ENCODE results near the gene IMMP1L.

The IMMP1L gene

DNA sequence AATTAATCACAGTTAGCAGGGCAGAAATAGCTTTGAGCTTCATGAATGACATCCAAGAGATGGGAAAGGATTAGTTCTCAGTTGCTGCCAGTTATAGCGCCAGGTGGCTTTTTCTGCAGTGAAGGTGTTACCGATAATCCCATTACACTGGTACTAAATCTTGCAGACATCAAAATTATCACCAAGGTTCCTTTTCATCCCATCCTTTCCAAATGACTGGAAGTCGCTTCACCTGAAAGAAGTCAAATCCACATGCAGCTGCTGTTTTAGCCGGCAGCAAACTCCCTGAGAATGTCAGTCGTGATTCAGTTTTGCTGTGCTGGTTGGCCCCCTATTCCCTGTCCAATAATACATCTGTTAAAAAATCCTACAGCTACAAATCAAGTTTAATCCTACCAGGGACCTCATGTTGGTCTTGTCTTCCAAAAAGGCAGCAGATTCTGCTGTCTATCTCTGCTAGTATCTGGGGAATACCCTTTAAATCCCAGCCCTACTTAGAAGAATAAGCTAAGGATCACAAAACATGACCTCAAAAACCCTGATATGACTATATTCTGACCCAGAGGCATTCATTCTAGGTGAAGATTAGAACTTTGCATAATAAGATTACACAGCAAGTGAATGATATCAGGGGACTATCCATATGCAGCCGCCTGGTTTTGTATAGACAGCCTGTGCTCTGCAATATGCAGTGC, 31.7 kb downstream of the IMMP1L start:
- DNase-seq (ENCODE audit: low read depth in 1 of 2, low spot score in 1 of 2), result no peak

- DNase-seq (ENCODE audit: low read depth in 1 of 2, low spot score in 1 of 2), result no peak
These were observed 35.3 kb downstream of the IMMP1L start for GRCh38 chr11:31474083-31474482.

- no peak for DNase-seq (ENCODE audit: low read depth in 1 of 2, low spot score in 1 of 2)
These were observed 45.0 kb downstream of the IMMP1L start for GRCh38 chr11:31464436-31464835.

GRCh38 chr11:31455177-31455576, 54.2 kb downstream of the IMMP1L start:
- no peak for DNase-seq (ENCODE audit: low read depth in 1 of 2, low spot score in 1 of 2)

DNA sequence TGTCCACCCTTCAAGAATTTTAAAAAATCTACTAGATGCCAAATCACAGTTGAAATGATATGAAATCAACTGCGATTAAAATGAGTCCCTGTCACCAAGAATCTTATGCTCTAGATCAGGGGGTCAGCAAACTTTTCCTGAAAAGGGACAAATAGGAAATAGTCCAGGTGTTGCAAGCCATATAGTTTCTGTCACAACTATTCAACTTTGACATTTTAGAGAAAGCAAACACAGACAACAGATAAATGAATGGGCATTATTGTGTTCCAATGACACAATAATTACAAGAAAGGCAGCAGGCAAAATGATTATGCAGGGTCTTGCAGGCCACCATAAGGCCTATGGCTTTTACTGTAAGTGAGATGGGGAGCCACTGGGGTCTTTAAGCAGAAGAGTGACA, 58.6 kb downstream of the IMMP1L start:
- no peak for DNase-seq (ENCODE audit: low read depth in 1 of 2, low spot score in 1 of 2)

DNA sequence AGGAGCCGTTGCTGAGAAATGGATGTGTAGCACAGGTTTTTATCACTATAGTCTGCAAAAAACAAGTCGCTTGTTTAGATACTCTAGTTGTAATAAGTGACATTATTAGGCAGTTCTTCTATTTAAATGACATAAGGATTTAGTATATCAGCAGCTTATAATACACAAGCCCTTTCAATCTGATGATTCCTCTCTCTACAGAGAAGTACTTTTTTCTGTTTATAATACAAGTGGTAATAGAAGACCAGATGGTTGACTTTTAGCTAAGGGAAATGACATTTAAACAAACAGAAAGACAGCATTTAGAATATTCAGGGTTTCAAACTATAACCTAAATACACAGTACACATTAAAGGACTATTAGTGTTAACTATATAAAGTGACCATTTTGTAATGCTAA, 60.4 kb downstream of the IMMP1L start:
- no peak for DNase-seq (ENCODE audit: low read depth in 1 of 2, low spot score in 1 of 2)

GRCh38 chr11:31445621-31446020, 63.8 kb downstream of the IMMP1L start:
- no peak for DNase-seq (ENCODE audit: low read depth in 1 of 2, low spot score in 1 of 2)

DNA sequence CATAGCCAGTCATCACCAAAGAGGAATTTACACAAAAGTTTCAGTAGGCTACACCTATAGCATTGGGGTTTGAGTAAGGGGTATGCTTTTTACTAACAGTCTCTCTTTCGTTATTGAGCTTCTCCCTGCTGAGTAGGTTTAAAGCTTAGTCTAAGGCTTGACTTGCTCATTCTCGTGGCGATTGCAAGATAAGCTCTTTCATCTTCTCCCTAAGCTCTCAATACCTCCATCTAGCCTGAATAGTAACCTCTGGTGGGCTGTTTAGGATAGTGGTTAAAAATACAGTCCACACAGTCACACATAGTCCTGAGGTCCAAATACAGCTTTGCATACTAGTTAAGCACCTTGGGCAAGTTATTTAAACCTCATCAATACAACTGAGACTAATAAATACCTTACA, 65.6 kb downstream of the IMMP1L start:
- DNase-seq (ENCODE audit: low read depth in 1 of 2, low spot score in 1 of 2), result no peak

GRCh38 chr11:31442086-31442485, 67.3 kb downstream of the IMMP1L start:
- no peak for DNase-seq (ENCODE audit: low read depth in 1 of 2, low spot score in 1 of 2)

GRCh38 chr11:31441296-31441695, 68.1 kb downstream of the IMMP1L start:
- no peak for DNase-seq (ENCODE audit: low read depth in 1 of 2, low spot score in 1 of 2)

DNA sequence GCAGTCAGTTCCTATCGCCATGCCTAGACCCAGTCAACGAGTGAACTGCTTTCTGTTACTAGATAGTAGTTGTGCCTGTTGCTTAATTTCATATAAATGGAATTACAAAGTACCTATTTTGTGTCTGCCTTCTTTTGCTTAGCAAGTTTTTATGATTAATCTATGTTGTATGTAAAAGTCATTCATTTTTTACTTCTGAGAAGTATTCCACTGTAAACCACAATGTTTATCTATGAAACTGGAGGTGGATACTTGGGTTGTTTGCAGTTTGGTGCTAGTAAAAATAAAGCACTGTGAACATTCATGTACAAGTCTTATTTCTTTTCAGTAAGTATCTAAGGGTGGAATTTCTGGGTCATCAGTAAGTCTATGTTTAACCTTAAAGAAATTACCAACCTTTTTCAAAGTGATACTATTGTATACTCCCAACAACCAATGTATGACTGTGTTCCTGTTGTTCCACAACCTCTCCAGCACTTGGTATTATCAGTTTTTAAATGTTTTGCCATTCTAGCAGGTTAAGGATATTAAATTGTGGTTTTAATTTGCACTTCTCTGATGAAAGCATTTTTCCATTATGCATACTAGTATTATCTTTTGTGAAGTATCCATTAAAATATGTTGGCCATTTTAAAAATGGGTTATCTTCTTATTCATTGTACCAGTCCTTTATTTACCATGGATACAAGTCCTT, 71.5 kb downstream of the IMMP1L start:
- no peak for DNase-seq (ENCODE audit: low read depth in 1 of 2, low spot score in 1 of 2)

GRCh38 chr11:31433851-31434250, 75.6 kb downstream of the IMMP1L start:
- no peak for DNase-seq (ENCODE audit: low read depth in 1 of 2, low spot score in 1 of 2)

DNA sequence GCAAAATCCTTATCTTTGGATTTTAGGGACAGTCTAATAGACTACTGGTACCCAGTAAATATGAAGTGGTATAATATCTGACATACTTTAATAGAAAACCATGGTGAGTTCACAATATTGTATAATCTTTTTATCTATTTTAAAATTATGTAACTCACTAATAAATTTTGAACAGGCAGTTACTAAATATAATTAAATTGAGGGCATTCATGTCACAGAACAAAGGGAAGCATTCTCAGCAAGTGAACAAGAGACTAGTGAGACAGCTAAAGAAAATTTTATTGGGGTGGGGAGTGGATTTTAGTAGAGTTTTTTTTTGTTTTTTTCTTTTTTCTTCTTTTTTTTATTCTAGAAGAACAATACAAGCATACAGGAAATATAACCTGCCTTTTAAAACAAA, 84.8 kb downstream of the IMMP1L start:
- DNase-seq (ENCODE audit: low read depth in 1 of 2, low spot score in 1 of 2), result no peak

GRCh38 chr11:31422703-31423102, 86.7 kb downstream of the IMMP1L start:
- DNase-seq (ENCODE audit: low read depth in 1 of 2, low spot score in 1 of 2), result no peak

- no peak for DNase-seq (ENCODE audit: low read depth in 1 of 2, low spot score in 1 of 2)
These were observed 87.6 kb downstream of the IMMP1L start for GRCh38 chr11:31421820-31422219.

DNA sequence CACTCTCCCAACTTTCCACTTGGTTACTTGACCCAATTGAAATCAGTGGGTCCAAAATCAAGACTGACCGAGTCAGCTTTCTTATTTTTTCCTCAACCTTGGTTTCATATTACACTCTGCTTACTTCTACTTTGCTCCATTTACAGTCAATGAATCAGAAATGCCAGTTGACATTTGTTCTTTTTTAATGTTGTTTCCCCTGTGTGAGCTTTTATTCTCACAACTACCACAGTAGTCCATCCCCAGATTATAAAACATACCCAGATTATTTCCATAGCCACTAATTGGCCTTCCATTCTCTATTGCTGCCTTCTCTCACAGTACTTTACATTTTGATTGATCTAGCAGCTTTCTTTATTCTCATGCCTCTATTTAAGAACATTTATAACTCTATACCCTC, 89.8 kb downstream of the IMMP1L start:
- no peak for DNase-seq (ENCODE audit: low read depth in 1 of 2, low spot score in 1 of 2)

- no peak for DNase-seq (ENCODE audit: low read depth in 1 of 2, low spot score in 1 of 2)
These were observed 90.3 kb downstream of the IMMP1L start for GRCh38 chr11:31419138-31419537.

DNA sequence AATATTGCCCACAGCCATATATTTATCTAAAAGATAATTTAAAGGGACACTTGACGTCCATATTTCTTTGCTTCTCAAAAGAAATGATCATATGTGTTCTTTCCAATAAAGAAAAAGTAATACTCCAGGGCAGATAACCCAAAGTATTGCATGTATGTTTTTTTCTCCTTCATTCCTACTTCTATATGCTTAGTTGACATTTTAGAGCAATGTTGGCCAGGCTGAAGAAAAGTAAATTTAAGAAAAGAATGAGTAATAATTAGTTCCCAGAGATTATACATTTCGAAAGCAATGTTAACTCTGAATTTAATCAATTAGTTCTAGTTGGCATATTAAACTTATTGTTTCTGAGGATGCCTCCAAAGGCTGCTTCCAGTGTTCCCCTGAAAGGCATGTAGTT, 91.6 kb downstream of the IMMP1L start:
- DNase-seq (ENCODE audit: low read depth in 1 of 2, low spot score in 1 of 2), result no peak

DNA sequence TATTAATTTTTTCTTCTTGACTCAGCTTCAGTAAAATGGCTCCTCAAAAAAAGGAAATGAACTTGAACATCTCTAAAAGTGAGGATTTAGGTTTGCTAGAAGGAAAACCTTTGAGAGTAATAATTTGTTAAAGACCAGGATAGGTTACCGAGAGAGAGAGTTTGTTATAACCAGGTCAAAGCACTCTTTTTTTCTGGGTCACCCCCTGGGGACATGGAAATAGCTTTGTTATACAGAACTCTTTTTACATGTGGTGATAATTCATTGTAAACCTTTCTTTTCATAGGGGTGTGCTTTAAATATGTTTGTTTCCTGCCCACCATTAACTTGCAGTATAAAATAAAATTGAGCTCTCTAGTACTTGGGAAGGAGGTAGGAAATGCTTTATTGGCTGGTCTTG, 92.1 kb downstream of the IMMP1L start:
- DNase-seq (ENCODE audit: low read depth in 1 of 2, low spot score in 1 of 2), result no peak

DNA sequence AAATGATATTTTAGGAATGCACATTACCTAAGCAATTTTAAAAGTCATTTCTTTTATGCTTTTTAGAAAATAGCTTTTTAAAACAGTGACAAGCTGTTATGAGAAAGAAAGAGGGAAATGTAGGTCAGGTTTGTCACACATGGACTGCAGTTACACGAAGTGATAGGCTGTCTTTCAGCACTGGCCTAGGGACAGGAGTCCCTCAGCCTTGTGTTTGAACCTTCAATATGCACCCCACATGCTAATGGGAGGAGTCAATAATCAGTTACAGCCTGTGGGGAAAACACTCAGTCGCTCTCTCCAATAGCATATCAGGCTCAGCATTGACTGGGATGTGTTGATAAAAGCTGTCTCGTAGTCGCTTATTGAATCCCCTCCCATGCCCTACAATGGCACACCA, 94.0 kb downstream of the IMMP1L start:
- no peak for DNase-seq (ENCODE audit: low read depth in 1 of 2, low spot score in 1 of 2)

- no peak for DNase-seq (ENCODE audit: low read depth in 1 of 2, low spot score in 1 of 2)
These were observed 95.1 kb downstream of the IMMP1L start for GRCh38 chr11:31414338-31414737.

DNA sequence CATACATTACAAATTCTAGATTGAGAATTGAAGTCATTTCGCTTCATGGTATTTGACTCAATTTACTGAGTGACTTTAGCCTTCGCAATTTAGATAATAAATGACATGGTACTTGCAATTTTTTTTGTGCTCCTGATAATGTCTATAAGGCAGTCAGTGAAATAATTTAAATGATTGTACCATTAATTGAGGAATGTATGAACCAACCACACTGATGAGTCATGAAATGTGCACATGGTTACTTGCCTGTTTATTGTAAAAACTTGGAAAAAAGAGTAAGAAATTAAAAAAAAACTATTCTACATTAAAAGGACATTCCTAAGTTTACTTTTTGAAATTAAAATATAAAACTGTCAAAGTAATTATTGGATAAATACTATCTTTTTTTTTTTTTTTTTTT, 96.5 kb downstream of the IMMP1L start:
- no peak for DNase-seq (ENCODE audit: low read depth in 1 of 2, low spot score in 1 of 2)

- DNase-seq (ENCODE audit: low read depth in 1 of 2, low spot score in 1 of 2), result no peak
These were observed 101.2 kb downstream of the IMMP1L start for GRCh38 chr11:31408201-31408600.
